Measurements from ENCODE around the gene ATP4B.

ATP4B gene

GRCh38 chr13:113656003-113656588 lies 1.9 kb downstream of the ATP4B start:
- no peak for DNase-seq

GRCh38 chr13:113655346-113656002 lies 2.5 kb downstream of the ATP4B start:
- no peak for DNase-seq

- no peak for DNase-seq
Observed at GRCh38 chr13:113654591-113655345, 3.2 kb downstream of the ATP4B start.

- DNase-seq = no peak
Observed at GRCh38 chr13:113654175-113654560, 3.8 kb downstream of the ATP4B start.

- DNase-seq = no peak
Observed at GRCh38 chr13:113653264-113654174, 4.5 kb downstream of the ATP4B start.

GRCh38 chr13:113652404-113653263 lies 5.4 kb downstream of the ATP4B start:
- no peak for DNase-seq

GRCh38 chr13:113651511-113652403 lies 6.2 kb downstream of the ATP4B start:
- DNase-seq = no peak

GRCh38 chr13:113650731-113651148 lies 7.3 kb downstream of the ATP4B start:
- no peak for DNase-seq

- DNase-seq = no peak
Observed at GRCh38 chr13:113650275-113650674, 7.7 kb downstream of the ATP4B start.

- no peak for DNase-seq
Observed at GRCh38 chr13:113649212-113649611, 8.8 kb downstream of the ATP4B start.

- no peak for DNase-seq
Observed at GRCh38 chr13:113648216-113648610, 9.8 kb downstream of the ATP4B start.

GRCh38 chr13:113647351-113648215 lies 10.4 kb downstream of the ATP4B start:
- DNase-seq = no peak

- DNase-seq = no peak
Observed at GRCh38 chr13:113646921-113647340, 11.1 kb downstream of the ATP4B start.

GRCh38 chr13:113646376-113646775 lies 11.6 kb downstream of the ATP4B start:
- no peak for DNase-seq

- DNase-seq = no peak
Observed at GRCh38 chr13:113645329-113645728, 12.7 kb downstream of the ATP4B start.

- DNase-seq = no peak
Observed at GRCh38 chr13:113644800-113645199, 13.2 kb downstream of the ATP4B start.

GRCh38 chr13:113643593-113643992 lies 14.4 kb downstream of the ATP4B start:
- no peak for DNase-seq

- DNase-seq = no peak
Observed at GRCh38 chr13:113642563-113642962, 15.4 kb downstream of the ATP4B start.

- DNase-seq = no peak
Observed at GRCh38 chr13:113641426-113641825, 16.6 kb downstream of the ATP4B start.
